AG09309 (cell line): ENCODE measurements around the gene MPZL3.

Experiments
- DNase-seq: peaks from one replicate; pipeline ENCODE4 v3.0.0-alpha.2; 2010; ENCODE audit warnings: low read depth
- H3K4me3 ChIP-seq: 2 replicates; pipeline ENCODE4 v1.5.1; 2011; ENCODE audit warnings: mild to moderate bottlenecking, low read depth, low read length, moderate library complexity; ENCODE audit not compliant: control insufficient read depth
- TF ChIP-seq, protein P1 (sequence below): IDR thresholded peaks from 2 replicates; pipeline ENCODE4 v1.5.1; 2011; ENCODE audit warnings: mild to moderate bottlenecking, low read depth, low read length, inconsistent platforms; ENCODE audit not compliant: insufficient read depth, control insufficient read depth; ENCODE audit errors: missing control alignments

The MPZL3 gene

DNA sequence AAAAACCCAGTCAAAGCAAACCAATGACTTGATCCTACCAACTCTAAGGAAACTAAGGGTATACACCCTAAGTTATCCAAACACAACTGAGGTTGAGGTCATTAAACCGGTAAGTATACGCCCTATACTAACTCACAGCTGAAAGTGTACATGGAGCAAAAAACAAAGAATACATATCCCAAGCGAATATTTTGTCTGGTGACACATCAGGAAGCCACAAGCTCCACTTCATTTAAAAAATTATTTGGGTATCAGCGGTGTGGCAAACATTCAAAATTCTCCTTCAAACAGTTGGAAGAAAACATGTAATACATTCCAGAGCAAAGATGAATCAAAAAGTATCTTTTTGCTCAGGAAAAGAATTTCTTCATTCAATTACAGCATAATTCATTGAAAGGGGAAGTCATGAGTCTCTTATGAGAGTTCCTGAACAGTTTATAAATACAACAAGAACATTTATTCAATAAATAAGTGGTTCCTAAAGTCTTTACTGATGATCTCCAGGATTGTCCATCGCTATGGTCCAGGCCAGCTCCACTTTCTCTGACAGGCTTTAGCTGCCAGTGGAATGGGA, 22.8 kb downstream of the MPZL3 start:
- TF ChIP-seq, protein P1, sequence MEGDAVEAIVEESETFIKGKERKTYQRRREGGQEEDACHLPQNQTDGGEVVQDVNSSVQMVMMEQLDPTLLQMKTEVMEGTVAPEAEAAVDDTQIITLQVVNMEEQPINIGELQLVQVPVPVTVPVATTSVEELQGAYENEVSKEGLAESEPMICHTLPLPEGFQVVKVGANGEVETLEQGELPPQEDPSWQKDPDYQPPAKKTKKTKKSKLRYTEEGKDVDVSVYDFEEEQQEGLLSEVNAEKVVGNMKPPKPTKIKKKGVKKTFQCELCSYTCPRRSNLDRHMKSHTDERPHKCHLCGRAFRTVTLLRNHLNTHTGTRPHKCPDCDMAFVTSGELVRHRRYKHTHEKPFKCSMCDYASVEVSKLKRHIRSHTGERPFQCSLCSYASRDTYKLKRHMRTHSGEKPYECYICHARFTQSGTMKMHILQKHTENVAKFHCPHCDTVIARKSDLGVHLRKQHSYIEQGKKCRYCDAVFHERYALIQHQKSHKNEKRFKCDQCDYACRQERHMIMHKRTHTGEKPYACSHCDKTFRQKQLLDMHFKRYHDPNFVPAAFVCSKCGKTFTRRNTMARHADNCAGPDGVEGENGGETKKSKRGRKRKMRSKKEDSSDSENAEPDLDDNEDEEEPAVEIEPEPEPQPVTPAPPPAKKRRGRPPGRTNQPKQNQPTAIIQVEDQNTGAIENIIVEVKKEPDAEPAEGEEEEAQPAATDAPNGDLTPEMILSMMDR = no peak
- no peak overlapping the region for H3K4me3 ChIP-seq
- no peak for DNase-seq

GRCh38 chr11:118227865-118228785, 24.0 kb downstream of the MPZL3 start:
- no peak overlapping the region for H3K4me3 ChIP-seq
- no peak for DNase-seq
- TF ChIP-seq, protein P1 = no peak

GRCh38 chr11:118226781-118227180, 25.4 kb downstream of the MPZL3 start:
- no peak overlapping the region for H3K4me3 ChIP-seq
- TF ChIP-seq, protein P1 = no peak
- no peak for DNase-seq

DNA sequence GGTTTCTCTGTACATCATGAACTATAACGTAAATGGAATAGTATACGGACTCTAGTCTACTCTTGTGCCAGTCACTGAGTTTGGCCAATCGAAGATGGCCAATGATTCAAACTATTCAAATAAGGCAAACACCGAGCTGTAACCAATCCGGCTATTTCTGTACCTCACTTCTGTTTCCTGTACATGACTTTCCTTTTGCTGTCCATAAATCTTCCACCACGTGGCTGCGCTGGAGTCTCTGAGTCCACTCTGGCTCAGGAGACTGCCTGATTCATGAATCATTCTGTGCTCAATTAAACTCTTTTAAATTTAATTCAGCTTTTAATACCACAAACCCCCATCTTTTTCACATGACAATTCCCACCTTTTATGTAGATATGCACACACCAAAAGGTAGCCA, 25.9 kb downstream of the MPZL3 start:
- H3K4me3 ChIP-seq = no peak overlapping the region
- no peak for DNase-seq
- TF ChIP-seq, protein P1 = no peak

GRCh38 chr11:118224511-118225188, 27.5 kb downstream of the MPZL3 start, which contains the start of gene JAML:
TSS of gene JAML (minus strand) at chr11:118225011. CDS start at chr11:118214866, 10,145 bp downstream.
- H3K4me3 ChIP-seq = no peak within 1 kb of the TSS
- TF ChIP-seq, protein P1 = no peak
- no peak for DNase-seq

- TF ChIP-seq, protein P1 = no peak
- no peak for DNase-seq
- no peak overlapping the region for H3K4me3 ChIP-seq
Observed at GRCh38 chr11:118223992-118224391, 28.2 kb downstream of the MPZL3 start.
